Loucy (cell line): Measurements from ENCODE around the gene P4HA3.

Experiments used
- H2AFZ ChIP-seq: fragments of 200-600 bp; sonication (generic); 2 replicates; pipeline ENCODE4 v1.6.0; 2016; ENCODE audit warnings: antibody characterized with exemption, mild to moderate bottlenecking, low read length, moderate library complexity
- H3F3A ChIP-seq: fragments of 200-600 bp; 2 replicates; pipeline ENCODE4 v1.6.0; 2016; ENCODE audit warnings: antibody characterized with exemption, low read depth, mild to moderate bottlenecking
- H3K27me3 ChIP-seq: fragments of 200-600 bp; sonication (generic); 2 replicates; pipeline ENCODE4 v1.6.1; 2014; ENCODE audit warnings: low read length, mild to moderate bottlenecking; ENCODE audit not compliant: insufficient read depth, poor library complexity, severe bottlenecking
- H3K36me3 ChIP-seq: fragments of 200-600 bp; sonication (generic); 2 replicates; pipeline ENCODE4 v1.6.1; 2016; ENCODE audit warnings: low read length; ENCODE audit not compliant: insufficient read depth
- H3K4me1 ChIP-seq: fragments of 200-600 bp; sonication (generic); 2 replicates; pipeline ENCODE4 v1.5.1; 2014; ENCODE audit warnings: low read length, mild to moderate bottlenecking; ENCODE audit not compliant: insufficient read depth, poor library complexity, severe bottlenecking
- H3K4me2 ChIP-seq: fragments of 200-600 bp; sonication (generic); 2 replicates; pipeline ENCODE4 v1.6.0; 2014; ENCODE audit warnings: antibody characterized with exemption, low read length, low read depth, mild to moderate bottlenecking; ENCODE audit not compliant: poor library complexity, severe bottlenecking
- H3K4me3 ChIP-seq: fragments of 200-600 bp; sonication (generic); 2 replicates; pipeline ENCODE4 v1.5.1; 2014; ENCODE audit warnings: low read length, mild to moderate bottlenecking, mixed read lengths; ENCODE audit not compliant: poor library complexity, severe bottlenecking
- H3K79me2 ChIP-seq: fragments of 200-600 bp; sonication (generic); 2 replicates; pipeline ENCODE4 v1.6.1; 2014; ENCODE audit warnings: low read length; ENCODE audit not compliant: insufficient read depth
- H3K9ac ChIP-seq: fragments of 200-600 bp; sonication (generic); 2 replicates; pipeline ENCODE4 v1.6.0; 2014; ENCODE audit warnings: mild to moderate bottlenecking, low read depth, low read length, moderate library complexity; ENCODE audit not compliant: poor library complexity, severe bottlenecking
- H3K9me2 ChIP-seq: fragments of 200-600 bp; sonication (generic); replicated peaks from 2 replicates; pipeline ENCODE4 v1.6.1; 2016; ENCODE audit warnings: low read depth, low read length, mixed read lengths
- H3K9me3 ChIP-seq: fragments of 200-600 bp; sonication (generic); 2 replicates; pipeline ENCODE4 v1.6.1; 2014; ENCODE audit warnings: mild to moderate bottlenecking, antibody characterized with exemption, low read length, low read depth; ENCODE audit not compliant: insufficient read depth
- H4K20me1 ChIP-seq: fragments of 200-600 bp; sonication (generic); 2 replicates; pipeline ENCODE4 v1.6.0; 2014; ENCODE audit warnings: antibody characterized with exemption, low read length, mild to moderate bottlenecking; ENCODE audit not compliant: insufficient read depth, poor library complexity, severe bottlenecking
- CTCF ChIP-seq: fragments of 200-600 bp; sonication (generic); conservative IDR thresholded peaks from 2 replicates; pipeline ENCODE4 v1.5.1; 2014; ENCODE audit warnings: mild to moderate bottlenecking, antibody characterized with exemption, low read length
- EZH2phosphoT487 ChIP-seq: fragments of 200-600 bp; IDR thresholded peaks from 2 replicates; pipeline ENCODE4 v1.6.1; 2018; ENCODE audit warnings: antibody characterized with exemption, mild to moderate bottlenecking, moderate library complexity, borderline replicate concordance

P4HA3 gene

GRCh38 chr11:74278103-74278502 is 33.3 kb downstream of the P4HA3 start:
- Histone ChIP-seq H3F3A (no peaks in the 10 kb centered on the region), H3K9me2 (no peaks in the 10 kb centered on the region), H3K36me3 (no peaks in the 10 kb centered on the region), H4K20me1 (no peaks in the 10 kb centered on the region), H3K79me2 (no peaks in the 10 kb centered on the region), H3K27me3 (no peaks in the 10 kb centered on the region), H2AFZ (no peak overlapping the region), H3K9me3 (no peaks in the 10 kb centered on the region), H3K4me1 (peaks cover 4% of the 10 kb centered on the region), H3K4me3 (no peak overlapping the region), H3K4me2 (no peak overlapping the region), H3K9ac (no peak overlapping the region)
- TF ChIP-seq CTCF (no peak), EZH2phosphoT487 (no peak)

GRCh38 chr11:74276581-74276980 is 34.9 kb downstream of the P4HA3 start:
- Histone ChIP-seq H3K9me3 (no peaks in the 10 kb centered on the region), H4K20me1 (no peaks in the 10 kb centered on the region), H3K9ac (no peak overlapping the region), H3K27me3 (no peaks in the 10 kb centered on the region), H3K36me3 (no peaks in the 10 kb centered on the region), H3F3A (no peaks in the 10 kb centered on the region), H3K4me1 (peaks cover 8% of the 10 kb centered on the region), H3K4me3 (no peak overlapping the region), H3K4me2 (no peak overlapping the region), H3K9me2 (no peaks in the 10 kb centered on the region), H3K79me2 (no peaks in the 10 kb centered on the region), H2AFZ (no peak overlapping the region)
- TF ChIP-seq EZH2phosphoT487 (no peak), CTCF (no peak)

GRCh38 chr11:74272276-74272675 is 39.2 kb downstream of the P4HA3 start:
- Histone ChIP-seq H3K9ac (no peak overlapping the region), H3F3A (no peaks in the 10 kb centered on the region), H3K4me1 (peaks cover 28% of the 10 kb centered on the region), H3K79me2 (no peaks in the 10 kb centered on the region), H3K4me2 (no peak overlapping the region), H4K20me1 (no peaks in the 10 kb centered on the region), H3K9me2 (no peaks in the 10 kb centered on the region), H3K27me3 (no peaks in the 10 kb centered on the region), H3K4me3 (no peak overlapping the region), H3K9me3 (no peaks in the 10 kb centered on the region), H3K36me3 (no peaks in the 10 kb centered on the region), H2AFZ (no peak overlapping the region)
- no peak for TF ChIP-seq CTCF
